GM18951 (cell line): ENCODE data around the gene ITGB7.

ENCODE experiments used
- POLR2A ChIP-seq: IDR thresholded peaks from 4 replicates; pipeline ENCODE4 v1.6.1; 2011; ENCODE audit warnings: mild to moderate bottlenecking; ENCODE audit not compliant: insufficient read length, insufficient read depth; ENCODE audit errors: extremely low read depth
- in situ Hi-C: fragments of 300-500 bp; cut with MboI; formaldehyde crosslinking; loops from one replicate; pipeline ENCODE4 v1.12.0; 2022; ENCODE audit warnings: low sequenced_read_pairs, mixed read lengths, inconsistent platforms; ENCODE audit not compliant: unreplicated experiment

The ITGB7 gene

DNA sequence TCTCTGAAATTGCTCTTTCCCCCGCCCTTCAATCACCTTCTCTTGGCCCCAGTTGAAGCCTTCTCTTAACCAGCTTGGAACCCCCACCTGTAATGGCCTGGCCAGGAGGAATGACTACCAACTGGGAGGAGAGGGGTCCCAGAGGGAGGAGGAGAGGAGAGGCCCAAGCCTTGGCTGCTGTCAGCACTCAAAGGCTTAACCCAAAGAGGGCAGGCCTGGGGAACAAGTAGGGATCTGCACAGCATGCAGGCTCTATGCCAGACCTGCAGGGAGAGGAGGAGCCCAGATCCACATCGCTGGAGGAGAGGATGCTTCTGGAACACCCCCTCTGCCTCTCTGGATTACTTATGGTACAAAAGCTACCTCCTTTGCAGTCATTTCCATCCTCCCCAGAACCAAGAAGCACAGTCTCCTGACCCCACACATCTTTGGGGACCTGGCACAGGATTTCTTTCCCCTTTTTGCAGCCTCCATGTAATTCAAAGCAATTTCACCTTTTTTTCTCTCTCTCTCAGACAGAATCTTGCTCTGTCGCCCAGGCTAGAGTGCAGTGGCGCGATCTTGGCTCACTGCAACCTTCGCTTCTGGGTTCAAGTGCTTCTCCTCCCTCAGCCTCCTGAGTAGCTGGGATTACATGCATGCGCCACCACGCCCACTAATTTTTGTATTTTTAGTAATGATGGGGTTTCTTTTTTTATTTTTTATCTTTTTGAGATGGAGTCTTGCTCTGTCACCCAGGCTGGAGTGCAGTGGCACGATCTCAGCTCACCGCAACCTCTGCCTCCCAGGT, 18.8 kb upstream of the ITGB7 start:
- in situ Hi-C loops, result no loop called here
- TF ChIP-seq POLR2A, result no peak

GRCh38 chr12:53224897-53225634, 18.0 kb upstream of the ITGB7 start:
- TF ChIP-seq POLR2A, result no peak
- in situ Hi-C loops, result no loop called here

DNA sequence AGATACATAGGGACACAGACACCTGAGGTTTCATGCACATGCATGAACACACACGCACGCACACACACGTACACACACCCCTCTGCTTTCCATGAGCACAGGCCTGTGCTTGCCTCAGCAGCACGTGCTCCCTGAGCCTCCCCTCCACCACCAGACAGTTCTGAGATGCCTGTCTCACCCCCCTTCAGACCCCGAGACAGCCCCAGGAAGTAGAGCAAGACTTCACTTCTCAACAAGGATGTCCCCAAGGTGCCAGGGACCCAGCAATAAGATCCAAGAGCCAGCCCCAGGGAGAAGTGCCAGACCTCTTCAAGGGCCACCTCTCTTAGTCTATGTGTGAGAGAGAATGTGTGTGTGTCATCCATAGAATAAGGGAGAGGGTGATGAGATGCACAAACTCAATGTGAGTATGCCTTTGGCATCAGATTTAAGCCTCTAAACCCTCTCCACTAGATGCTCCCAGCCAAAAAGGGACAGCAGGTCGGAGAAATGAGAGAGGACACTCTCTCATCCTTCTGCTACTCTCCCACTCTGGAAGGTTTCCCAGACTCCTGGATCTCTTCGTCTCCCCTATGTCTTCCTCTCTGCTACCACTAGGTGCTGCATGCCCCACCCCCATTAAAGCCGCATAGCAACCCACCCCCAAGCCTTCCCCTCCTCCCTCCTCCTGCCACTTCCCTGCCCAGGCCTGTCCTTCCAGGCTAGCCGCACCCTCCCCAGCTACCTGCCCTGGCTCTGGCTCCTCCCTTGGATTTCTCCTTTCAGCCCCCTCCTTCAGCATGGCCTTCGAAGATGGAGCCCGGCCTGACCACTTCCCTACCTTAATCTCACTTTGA, 17.2 kb upstream of the ITGB7 start:
- in situ Hi-C loops, result no loop called here

GRCh38 chr12:53223389-53224060, 16.5 kb upstream of the ITGB7 start:
- in situ Hi-C loops, result no loop called here
- no peak for TF ChIP-seq POLR2A

More for the DNA sequence above, 17.2 kb upstream of the ITGB7 start:
- TF ChIP-seq POLR2A, result no peak

- in situ Hi-C loops, result no loop called here
- TF ChIP-seq POLR2A, result no peak
Measured at GRCh38 chr12:53222806-53223261, 15.8 kb upstream of the ITGB7 start.

DNA sequence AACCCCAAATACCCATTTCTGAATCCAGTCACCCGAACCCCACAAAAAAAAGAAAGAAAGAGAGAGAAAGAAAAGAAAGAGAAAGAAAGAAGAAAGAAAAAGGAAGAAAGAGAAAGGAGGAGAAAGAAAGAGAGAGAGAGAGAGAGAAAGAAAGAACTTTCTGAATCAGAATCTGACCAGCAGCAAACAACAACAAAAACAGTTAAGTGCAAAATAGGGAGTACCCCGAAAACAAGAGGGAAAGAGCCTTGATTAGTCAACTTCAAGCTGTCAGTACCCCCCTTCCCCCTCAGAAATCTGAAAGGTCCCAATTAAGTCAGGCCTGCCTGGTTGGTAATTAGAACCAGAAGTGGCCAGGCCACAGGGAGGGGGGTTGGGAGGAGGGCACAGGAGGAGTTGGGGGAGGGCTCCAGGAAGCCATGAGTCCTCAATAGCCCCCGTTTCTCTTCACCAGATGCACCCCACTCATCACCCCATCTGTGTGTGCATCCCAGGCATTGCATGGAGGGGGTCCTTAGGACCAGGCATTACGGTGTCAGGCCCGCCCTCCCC, 15.2 kb upstream of the ITGB7 start:
- in situ Hi-C loops, result no loop called here
- no peak for TF ChIP-seq POLR2A

DNA sequence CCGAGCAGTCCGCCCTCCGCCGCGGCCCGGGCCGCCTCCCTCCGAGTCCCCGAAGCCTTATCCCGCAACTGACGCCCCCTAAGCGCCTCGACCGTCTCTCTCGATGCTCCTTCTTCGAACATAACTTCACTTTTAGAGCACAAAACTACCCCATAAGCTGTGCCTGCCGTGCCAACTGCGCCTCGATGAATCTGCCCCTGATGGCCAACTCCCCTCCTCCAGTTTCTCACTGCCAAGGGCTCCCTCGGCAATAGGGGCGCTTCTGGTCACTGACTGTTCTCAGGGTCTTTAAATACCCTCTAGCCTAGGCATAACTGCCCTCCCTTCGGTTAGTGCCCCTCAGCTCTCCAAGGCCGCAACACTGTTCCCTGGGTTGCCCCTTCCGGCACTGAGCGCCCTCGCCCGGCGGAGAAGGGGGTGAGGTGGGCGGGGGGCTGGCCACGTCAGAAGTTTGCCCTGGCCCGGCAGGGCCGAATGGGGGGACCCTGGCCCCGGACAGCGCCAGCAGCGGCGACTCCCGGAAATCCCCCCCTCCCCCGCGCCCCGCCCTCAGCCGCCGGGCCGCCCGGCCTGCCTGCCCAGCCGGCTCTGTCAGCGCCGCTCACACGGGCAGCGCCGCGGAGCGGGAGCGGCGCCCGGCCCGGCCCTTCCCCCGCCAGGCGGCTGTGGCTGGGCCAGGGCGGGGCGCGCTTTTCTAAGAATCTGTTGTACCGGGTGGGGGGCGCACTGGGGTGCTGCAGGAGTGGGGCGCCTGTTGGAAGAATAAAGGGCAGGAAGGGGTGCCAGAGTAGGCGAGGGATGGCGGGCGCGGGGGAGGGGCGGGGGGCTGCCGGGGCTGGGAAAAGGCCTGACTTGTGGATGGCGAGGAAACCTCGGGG, 14.4 kb upstream of the ITGB7 start:
- TF ChIP-seq POLR2A, result peak; percentile 65
- in situ Hi-C loops, result no loop called here

DNA sequence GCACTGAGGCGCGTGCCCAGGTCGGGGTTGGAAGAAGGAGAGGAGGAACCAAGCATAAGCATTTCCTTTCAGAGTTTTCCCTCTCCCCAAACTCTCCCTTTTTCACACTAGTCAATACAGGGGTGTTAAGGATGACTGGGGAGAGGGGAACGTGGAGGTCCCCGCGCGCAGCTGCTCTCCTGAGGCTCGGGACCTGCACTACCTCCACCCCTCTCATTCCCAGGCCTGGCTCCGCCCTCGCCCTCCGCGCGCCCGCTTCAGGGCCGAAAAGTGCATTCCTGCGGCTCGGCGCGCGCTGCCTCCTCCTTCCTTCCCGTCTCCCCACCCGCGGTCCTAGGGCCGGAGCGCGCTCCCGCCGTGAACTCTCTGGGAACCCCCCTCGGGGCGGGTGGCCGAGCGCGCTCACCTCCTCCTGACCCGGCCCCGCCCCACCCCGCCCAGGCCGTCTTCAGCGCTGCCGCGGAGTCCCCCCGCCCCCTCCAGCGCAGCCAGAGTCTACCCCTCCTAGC, 13.7 kb upstream of the ITGB7 start:
- in situ Hi-C loops, result no loop called here
- TF ChIP-seq POLR2A, result peak; percentile 42

DNA sequence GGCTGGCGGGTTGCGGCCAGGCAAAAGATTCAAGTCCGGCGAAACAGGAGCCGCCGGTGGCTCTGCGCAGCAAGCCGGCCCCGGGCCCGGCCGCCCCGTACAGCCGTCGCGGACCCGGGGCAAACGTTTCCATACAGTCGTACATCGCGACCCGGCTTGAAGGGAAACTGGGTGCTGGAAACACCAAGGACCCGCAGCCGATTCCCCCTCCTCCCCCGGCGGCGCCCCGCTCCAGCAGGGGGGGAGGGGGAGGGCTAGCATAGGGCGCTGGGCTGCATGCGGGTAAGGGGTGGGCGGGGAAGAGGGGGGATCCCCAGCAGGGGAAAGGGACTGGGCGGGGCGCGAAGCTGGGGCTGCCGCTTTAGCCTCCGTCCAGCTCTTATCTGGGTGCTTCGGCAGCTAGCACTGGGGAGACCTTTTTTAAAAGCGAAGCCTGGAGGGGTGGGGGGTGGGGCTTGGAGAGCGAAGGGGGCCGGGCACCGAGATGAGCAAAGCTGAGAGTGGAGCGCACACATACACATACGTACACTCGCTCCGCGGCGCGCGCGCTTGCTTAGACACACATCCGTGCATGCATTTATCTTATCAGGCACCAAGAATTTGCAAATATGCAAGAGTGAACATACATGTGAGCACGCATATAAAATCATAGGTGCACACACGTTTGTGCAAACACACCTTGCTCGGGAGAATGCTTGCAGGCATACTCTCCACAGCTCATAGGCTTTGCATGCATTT, 13.1 kb upstream of the ITGB7 start:
- in situ Hi-C loops, result loop anchor here (10.0 kb wide), 1 partner anchor 75 kb away; the partner anchor contains the start of genes MYG1 and PFDN5
- TF ChIP-seq POLR2A, result no peak

- TF ChIP-seq POLR2A, result no peak
- in situ Hi-C loops, result loop anchor here (10.0 kb wide), 1 partner anchor 75 kb away; the partner anchor contains the start of genes MYG1 and PFDN5
Measured at GRCh38 chr12:53219292-53219955, 12.4 kb upstream of the ITGB7 start.
